ENCODE results near the gene PEX19.

PEX19 gene

DNA sequence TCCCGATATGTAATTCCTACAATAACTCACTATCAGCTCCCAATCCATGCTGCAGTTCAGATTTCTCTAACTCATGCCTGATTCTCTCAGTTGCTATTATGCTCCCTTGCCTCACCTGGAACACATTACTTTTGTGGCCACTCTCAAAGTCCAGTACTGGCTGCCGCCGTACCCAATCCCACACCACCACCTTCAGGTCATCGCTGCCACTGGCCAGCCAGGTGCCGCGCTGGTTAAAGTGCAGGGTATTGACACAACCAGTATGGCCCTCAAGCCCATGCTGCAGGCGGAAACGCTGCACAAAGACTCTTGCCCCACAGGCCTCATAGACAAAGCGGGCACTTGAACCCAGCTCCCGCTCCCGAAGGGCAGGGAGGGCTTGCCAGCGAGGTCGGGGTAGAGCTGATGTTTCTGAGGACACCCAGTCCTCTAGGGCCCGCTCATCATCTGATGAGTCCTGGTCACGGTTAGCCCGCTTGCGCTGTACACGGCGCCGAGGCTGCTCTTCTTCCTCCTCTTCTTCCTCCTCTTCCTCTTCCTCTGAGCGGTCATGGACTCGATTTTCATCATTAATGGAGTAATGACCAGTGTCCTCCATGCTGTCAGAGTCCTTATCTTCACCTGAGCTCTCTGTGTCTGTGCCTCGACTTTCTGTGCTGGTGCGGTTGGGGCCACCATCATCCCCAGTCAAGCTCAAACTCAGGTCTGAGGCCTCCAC lies 45.2 kb downstream of the PEX19 start:
- DNase-seq (ENCODE audit: low spot score): no peak

DNA sequence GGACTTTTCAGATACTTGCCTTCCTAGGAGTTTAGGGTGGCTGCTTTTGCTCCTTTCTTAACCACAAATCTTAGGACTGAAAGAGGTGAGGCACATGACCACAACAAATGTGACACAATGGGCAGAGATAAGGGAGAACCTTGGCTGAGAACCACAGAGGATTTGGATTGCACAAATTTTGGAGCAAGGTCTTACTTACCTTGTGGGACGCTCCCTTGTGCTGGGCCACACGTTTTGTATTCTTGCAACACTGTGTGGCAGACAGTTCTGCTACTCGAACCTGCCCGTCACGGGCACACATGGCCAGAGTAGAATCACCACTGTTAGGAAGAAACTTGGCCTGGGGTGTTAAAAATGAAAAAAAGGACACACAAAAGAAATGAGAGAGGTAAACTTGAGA lies 46.5 kb downstream of the PEX19 start:
- DNase-seq (ENCODE audit: low spot score): no peak

DNA sequence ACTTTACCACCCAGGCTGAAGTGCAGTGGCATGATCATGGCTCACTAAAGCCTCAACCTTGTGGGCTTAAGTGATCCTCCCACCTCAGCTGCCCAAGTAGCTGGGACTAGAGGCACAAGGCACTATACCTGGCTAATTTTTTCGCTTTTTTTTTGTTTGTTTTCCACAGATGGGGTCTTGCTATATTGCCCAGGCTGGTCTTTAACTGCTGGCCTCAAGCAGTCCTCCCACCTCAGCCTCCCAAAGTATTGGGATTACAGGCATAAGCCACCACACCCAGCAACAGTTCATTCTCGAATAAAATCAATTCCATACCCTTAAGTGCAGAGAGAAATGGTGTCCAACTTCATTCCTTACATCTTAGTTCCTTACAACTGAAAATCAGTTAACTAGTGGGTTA lies 47.4 kb downstream of the PEX19 start:
- no peak for DNase-seq (ENCODE audit: low spot score)

DNA sequence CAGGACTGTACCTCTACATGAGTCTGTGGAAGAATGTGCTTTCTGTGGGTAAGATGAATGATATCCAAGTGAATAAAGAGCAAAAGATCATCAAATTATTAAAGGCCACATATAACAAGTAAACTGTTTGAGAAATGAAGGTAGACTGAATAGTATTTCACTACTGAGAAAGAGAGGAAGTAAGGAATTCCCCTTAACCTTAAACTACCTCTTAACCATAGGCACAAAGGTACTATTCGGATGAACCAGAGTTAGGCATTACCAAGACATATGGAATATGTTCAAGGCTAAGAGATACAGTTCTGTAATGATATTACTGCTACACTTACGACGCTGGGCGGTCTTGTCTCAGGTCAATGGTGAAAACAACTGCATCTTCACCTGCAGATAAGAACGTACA lies 48.1 kb downstream of the PEX19 start:
- no peak for DNase-seq (ENCODE audit: low spot score)

DNA sequence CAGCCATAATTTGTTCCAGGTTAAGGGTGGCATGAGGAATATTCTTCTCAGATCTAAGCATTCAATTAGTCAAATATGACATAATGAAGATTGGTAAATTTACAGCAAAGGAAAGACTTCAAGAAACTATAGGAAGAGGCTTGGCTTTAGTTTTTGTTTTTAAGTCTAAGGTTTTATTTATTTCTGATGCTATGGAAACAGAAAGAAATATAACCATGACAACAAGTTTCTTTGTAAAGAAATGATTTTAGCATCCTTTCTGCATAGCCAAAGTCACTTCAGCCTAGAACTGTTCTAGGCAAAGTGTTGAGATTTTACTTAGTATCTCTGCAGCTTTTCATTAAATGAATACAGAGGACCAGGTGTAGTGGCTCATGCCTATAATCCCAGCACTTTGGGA lies 52.0 kb downstream of the PEX19 start:
- DNase-seq (ENCODE audit: low spot score): no peak

DNA sequence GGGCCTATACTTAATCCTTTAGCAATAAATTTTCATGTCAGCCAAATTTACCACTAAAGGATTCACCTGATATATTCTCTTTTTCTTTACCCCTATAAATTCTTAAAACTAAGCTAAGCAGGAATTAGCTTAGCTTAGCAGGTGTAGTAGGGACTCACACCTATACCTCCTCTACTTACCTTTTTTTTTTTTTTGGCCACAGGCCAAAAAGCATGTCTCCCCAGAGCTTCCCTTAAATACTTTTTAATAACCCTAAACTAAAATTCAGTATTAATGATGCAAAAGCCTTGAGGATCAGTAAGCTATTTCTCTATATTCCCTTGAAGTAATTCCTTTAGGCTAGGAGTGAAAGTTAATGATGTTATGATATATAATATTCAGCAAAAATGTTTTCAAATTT lies 56.5 kb downstream of the PEX19 start:
- no peak for DNase-seq (ENCODE audit: low spot score)

DNA sequence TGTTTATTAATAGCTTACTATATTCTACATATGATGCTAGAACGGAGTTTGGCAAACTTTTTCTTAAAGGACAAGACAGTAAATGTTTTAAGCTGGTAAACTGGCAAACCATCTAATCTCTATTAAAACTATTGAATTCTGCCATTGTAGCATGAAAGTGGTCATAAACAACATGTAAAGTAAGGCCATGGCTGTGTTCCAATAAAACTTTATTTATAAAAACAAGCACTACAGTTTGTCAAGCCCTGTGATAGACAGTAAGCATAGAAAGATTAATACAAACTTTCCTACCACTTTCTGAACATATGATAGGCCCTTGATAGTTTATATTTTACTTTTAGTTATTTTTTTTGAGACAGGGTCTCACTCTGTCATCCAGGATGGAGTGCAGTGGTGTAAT lies 57.4 kb downstream of the PEX19 start:
- DNase-seq (ENCODE audit: low spot score): no peak

DNA sequence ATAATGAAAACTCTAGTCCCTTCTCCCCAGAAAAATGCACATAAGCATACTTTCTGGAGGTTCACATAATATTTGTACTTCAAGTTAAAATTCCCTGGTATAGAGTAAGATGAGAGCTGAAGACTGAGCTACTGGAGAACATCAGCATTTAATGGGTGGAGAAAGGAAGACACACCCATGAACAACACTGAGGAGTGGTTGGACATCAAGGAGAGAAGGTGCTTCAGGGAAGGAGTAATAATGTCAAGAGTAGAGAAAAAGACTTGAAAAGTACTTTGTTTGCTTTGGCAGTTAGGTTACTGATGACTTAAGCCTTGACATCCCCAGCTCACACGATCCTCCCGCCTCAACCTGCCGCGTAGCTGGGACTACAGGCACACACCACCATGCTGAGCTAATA lies 57.9 kb downstream of the PEX19 start:
- DNase-seq (ENCODE audit: low spot score): no peak
